ENCODE data around the gene ATP5F1B. TPM values are rescaled to one million over a fixed set of nuclear protein-coding genes. Genes with fewer than 3 reads are reported as not detected.
"Not testable (repeated sequence)": the region's sequence is repeated elsewhere in the genome, so short reads cannot be mapped to it uniquely, and the experiment has no call there.

Gene ATP5F1B
- polyA plus RNA-seq, 1 of the 3 experiments (the other 2 are of a cell fraction), result 762 TPM

DNA sequence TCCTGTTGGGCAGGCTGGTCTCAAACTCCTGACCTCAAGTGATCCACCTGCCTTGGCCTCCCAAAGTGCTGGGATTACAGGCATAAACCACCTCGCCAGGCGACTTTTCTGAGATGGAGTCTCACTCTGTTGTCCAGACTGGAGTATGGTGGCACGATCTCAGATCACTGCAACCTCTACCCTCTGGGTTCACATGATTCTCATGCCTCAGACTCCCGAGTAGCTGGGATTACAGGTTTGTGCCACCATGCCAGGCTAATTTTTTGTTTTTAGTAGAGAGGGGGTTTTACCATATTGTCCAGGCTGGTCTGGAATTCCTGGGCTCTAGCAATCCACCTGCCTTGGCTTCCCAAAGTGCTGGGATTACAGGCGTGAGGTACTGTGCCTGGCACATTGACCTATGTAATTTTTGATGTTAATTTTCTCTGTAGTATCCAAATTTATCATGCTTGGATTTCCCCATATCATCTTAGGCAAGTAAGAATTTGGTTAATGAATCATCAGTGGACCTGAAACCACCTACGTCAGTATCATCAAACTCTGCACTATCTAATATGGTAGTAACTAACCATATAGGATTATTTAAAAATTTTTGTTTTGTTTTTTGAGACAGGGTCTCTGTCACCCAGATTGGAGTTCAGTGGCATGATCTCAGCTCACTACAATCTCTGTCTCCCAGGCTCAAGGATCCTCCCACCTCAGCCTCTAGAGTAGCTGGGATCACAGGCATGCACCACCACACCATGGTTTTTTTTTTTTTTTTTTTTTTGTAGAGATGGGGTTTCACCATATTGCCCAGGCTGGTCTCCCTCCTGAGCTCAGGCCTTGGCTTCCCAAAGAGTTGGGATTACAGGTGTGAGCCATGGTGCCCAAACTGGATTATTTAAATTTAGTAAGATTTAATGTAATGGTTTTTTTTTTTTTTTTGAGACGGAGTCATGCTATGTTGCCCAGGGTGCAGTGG lies 11.9 kb upstream of the ATP5F1B start:
- WGBS (ENCODE audit: low lambda C conversion rate), result 82% methylated on average over 6 of the region's 7 CpGs
- no peak for TF ChIP-seq MXI1 (IDR thresholded peaks at IDR 0.05; ENCODE audit: low read depth, low read length)
- TF ChIP-seq RCOR1 (IDR thresholded peaks at IDR 0.05; ENCODE audit: low read length), result no peak
- TF ChIP-seq, protein P1, sequence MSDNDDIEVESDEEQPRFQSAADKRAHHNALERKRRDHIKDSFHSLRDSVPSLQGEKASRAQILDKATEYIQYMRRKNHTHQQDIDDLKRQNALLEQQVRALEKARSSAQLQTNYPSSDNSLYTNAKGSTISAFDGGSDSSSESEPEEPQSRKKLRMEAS (IDR thresholded peaks at IDR 0.05; ENCODE audit: low read depth), result no peak
- TF ChIP-seq, protein P2, sequence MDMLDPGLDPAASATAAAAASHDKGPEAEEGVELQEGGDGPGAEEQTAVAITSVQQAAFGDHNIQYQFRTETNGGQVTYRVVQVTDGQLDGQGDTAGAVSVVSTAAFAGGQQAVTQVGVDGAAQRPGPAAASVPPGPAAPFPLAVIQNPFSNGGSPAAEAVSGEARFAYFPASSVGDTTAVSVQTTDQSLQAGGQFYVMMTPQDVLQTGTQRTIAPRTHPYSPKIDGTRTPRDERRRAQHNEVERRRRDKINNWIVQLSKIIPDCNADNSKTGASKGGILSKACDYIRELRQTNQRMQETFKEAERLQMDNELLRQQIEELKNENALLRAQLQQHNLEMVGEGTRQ (IDR thresholded peaks at IDR 0.05; ENCODE audit: borderline replicate concordance, low read depth, low read length), result no peak
- no peak for TF ChIP-seq TAF1 (IDR thresholded peaks at IDR 0.05; ENCODE audit: borderline replicate concordance, low read depth, low read length)

DNA sequence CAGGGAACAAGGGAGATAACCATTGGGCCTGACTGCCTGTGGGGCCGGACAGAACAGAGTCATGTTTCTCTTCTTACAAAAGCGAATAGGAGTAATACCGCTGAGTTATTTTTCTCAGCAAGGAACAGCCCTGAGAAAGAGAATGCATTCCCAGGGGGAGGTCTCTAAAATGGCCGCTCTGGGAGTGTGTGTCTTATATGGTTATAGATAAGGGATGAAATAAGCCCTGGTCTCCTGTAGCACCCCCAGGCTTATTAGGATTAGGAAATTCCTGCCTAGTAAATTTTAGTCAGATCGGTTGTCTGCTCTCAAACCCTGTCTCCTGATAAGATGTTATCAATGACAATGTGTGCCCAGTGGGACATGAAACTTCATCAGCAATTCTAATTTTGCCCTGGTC lies 8.0 kb upstream of the ATP5F1B start:
- H3K27me3 ChIP-seq (ENCODE audit: insufficient read depth); H3K9me2 ChIP-seq; DNase-seq; H3K79me2 ChIP-seq (ENCODE audit: insufficient read depth); H3F3A ChIP-seq (replicated peaks; ENCODE audit: insufficient read depth); CTCF ChIA-PET; H3K4me2 ChIP-seq; H3K4me1 ChIP-seq (ENCODE audit: control insufficient read depth in 1 of 2, insufficient read depth in 2 of 2, low read depth in 1 of 2, low read length in 1 of 2); H4K20me1 ChIP-seq (ENCODE audit: insufficient read depth); H3K4me3 ChIP-seq (ENCODE audit: low read depth in 2 of 2, low read length in 1 of 2); H3K27ac ChIP-seq (ENCODE audit: low read depth in 2 of 2, low read length in 1 of 2); H3K9ac ChIP-seq; POLR2A ChIA-PET; H3K9me3 ChIP-seq; H3K36me3 ChIP-seq (replicated peaks in 1 of 2; ENCODE audit: control insufficient read depth in 1 of 2, insufficient read depth in 2 of 2, low read length in 1 of 2); H2AFZ ChIP-seq (ENCODE audit: low read depth): not testable (repeated sequence)
- 68% methylated on average over 5 of the region's 5 CpGs for WGBS (ENCODE audit: low lambda C conversion rate)

More for the DNA sequence above, 11.9 kb upstream of the ATP5F1B start:
- POLR2A ChIA-PET, result interaction anchor here (0.6 kb wide), 1 partner anchor 22 kb away, joined by 3 read pairs; no protein-coding TSS in a partner anchor
- H3K4me1 ChIP-seq (ENCODE audit: control insufficient read depth in 1 of 2, insufficient read depth in 2 of 2, low read depth in 1 of 2, low read length in 1 of 2), result no peaks in the 10 kb centered on the region
- no peaks in the 10 kb centered on the region for H4K20me1 ChIP-seq (ENCODE audit: insufficient read depth)
- H3K4me2 ChIP-seq, result no peak overlapping the region
- H3F3A ChIP-seq (replicated peaks; ENCODE audit: insufficient read depth), result peaks cover 8% of the 10 kb centered on the region
- H3K36me3 ChIP-seq (replicated peaks in 1 of 2; ENCODE audit: control insufficient read depth in 1 of 2, insufficient read depth in 2 of 2, low read length in 1 of 2), result peaks cover 0 to 2% of the 10 kb centered on the region in 2 experiments
- H3K9ac ChIP-seq, result no peak overlapping the region
- H3K27me3 ChIP-seq (ENCODE audit: insufficient read depth), result no peaks in the 10 kb centered on the region
- H3K27ac ChIP-seq (ENCODE audit: low read depth in 2 of 2, low read length in 1 of 2), result no peak overlapping the region
- no peaks in the 10 kb centered on the region for H3K79me2 ChIP-seq (ENCODE audit: insufficient read depth)
- H3K4me3 ChIP-seq (ENCODE audit: low read depth in 2 of 2, low read length in 1 of 2), result no peak overlapping the region
- no peak for DNase-seq
- no peak overlapping the region for H2AFZ ChIP-seq (ENCODE audit: low read depth)
- no peaks in the 10 kb centered on the region for H3K9me3 ChIP-seq
- H3K9me2 ChIP-seq, result no peaks in the 10 kb centered on the region
- CTCF ChIA-PET, result interaction anchor here (0.7 to 1.9 kb wide), 2 partner anchors 21 to 26 kb away, joined by 4 to 9 read pairs; no protein-coding TSS in a partner anchor

DNA sequence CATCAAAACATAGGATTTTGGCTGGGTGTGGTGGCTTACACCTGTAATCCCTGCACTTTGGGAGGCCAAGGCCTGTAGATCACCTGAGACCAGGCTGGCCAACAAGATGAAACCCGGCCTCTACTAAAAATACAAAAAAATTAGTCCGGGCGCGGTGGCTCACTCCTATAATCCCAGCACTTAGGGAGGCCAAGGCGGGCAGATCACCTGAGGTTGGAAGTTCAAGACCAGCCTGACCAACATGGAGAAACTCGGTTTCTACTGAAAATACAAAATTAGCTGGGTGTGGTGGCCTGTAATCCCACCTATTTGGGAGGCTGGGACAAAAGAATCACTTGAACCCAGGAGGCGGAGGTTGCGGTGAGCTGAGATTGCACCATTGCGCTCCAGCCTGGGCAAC lies 2.2 kb upstream of the ATP5F1B start:
- H3K4me3 ChIP-seq (ENCODE audit: low read depth in 2 of 2, low read length in 1 of 2); POLR2A ChIA-PET: not testable (repeated sequence)

More for the DNA sequence above, 2.2 kb upstream of the ATP5F1B start:
- WGBS (ENCODE audit: low lambda C conversion rate), result 94% methylated on average over 9 of the region's 9 CpGs
- H3K4me2 ChIP-seq; H3K9ac ChIP-seq; CTCF ChIA-PET; DNase-seq; H3K9me2 ChIP-seq; H2AFZ ChIP-seq (ENCODE audit: low read depth); H3K27ac ChIP-seq (ENCODE audit: low read depth in 2 of 2, low read length in 1 of 2); H3K9me3 ChIP-seq; H3K27me3 ChIP-seq (ENCODE audit: insufficient read depth): not testable (repeated sequence)
- H3K36me3 ChIP-seq (replicated peaks in 1 of 2; ENCODE audit: control insufficient read depth in 1 of 2, insufficient read depth in 2 of 2, low read length in 1 of 2), result peaks cover 14 to 15% of the 10 kb centered on the region in 2 experiments
- peaks cover 19% of the 10 kb centered on the region for H4K20me1 ChIP-seq (ENCODE audit: insufficient read depth)
- H3F3A ChIP-seq (replicated peaks; ENCODE audit: insufficient read depth), result peaks cover 13% of the 10 kb centered on the region
- peaks cover 6 to 11% of the 10 kb centered on the region in 2 experiments; a peak in 2 of 4 replicates for H3K4me1 ChIP-seq (ENCODE audit: control insufficient read depth in 1 of 2, insufficient read depth in 2 of 2, low read depth in 1 of 2, low read length in 1 of 2)
- H3K79me2 ChIP-seq (ENCODE audit: insufficient read depth), result peaks cover 28% of the 10 kb centered on the region
